DND-41 (cell line): ENCODE measurements around the gene GPM6B.

Experiments
- CTCF ChIP-seq: IDR thresholded peaks from 2 replicates; pipeline ENCODE4 v1.5.1; 2012; ENCODE audit warnings: borderline replicate concordance, low read length, moderate library complexity, mild to moderate bottlenecking; ENCODE audit not compliant: poor library complexity, severe bottlenecking; ENCODE audit errors: extremely low read depth
- EZH2 ChIP-seq: IDR thresholded peaks from 3 replicates; pipeline ENCODE4 v1.6.1; 2012; ENCODE audit warnings: borderline replicate concordance, low read depth, mild to moderate bottlenecking, moderate library complexity, low read length, inconsistent platforms; ENCODE audit not compliant: severe bottlenecking

- TF ChIP-seq CTCF (no peak), EZH2 (no peak)
Measured at GRCh38 chrX:13774696-13775095, 42.2 kb downstream of the GPM6B start.
